Erythroblast (primary cell): Measurements from ENCODE around the gene KIAA1958.
A peak's percentile ranks its signal among the peaks of the same experiment; 100 is the strongest.
"Not testable (repeated sequence)": the region's sequence is repeated elsewhere in the genome, so short reads cannot be mapped to it uniquely, and the experiment has no call there.

ENCODE experiments used
- DNase-seq, 2 experiments: peaks; one replicate each; lab custom pipeline; 2025; lab: John Stamatoyannopoulos, UW
- GATA1 ChIP-seq: IDR thresholded peaks from 2 replicates; pipeline ENCODE4 v1.6.1; 2011; ENCODE audit warnings: low read depth, mild to moderate bottlenecking, control low read depth, low read length, moderate library complexity
- POLR2A ChIP-seq: IDR thresholded peaks from 2 replicates; pipeline ENCODE4 v1.6.1; 2011; ENCODE audit warnings: mild to moderate bottlenecking, low read length

Gene KIAA1958

DNA sequence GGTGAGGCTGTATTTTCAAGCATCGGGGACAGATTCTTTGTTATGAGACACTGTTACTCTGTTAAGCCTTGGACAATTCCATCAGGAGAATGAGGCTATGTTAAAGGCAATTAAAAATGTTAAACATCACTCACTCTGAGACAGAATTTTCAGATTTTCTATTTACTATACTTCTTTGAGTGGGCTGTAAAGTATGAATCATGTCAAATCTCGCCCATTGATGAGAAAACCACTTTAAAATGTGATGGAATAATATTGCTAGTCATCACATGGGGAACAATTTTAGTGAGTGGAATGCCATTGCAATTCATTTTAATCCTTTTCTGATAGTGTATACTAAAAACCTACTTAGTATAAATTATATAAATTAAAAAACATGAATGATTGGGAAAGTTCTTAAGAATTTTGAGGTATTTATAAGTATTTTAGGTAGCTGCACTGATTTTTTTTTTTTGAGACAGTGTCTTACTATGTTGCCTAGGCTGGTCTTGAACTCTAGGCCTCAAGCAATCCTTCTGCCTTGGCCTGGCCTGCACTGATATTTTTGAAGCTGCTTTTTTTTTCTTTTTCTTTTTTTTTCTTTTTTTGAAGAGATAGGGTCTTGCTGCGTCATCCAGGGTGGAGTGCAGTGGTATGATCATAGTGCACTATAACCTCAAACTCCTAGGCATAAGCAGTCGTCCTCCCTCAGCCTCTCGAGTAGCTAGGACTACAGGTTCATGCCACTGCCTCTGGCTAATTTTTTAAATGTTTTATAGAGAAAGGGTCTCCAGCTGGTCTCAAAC, 73.2 kb downstream of the KIAA1958 start:
- peak; percentile 83 to 86 for DNase-seq
- TF ChIP-seq POLR2A: no peak
- no peak for TF ChIP-seq GATA1

DNA sequence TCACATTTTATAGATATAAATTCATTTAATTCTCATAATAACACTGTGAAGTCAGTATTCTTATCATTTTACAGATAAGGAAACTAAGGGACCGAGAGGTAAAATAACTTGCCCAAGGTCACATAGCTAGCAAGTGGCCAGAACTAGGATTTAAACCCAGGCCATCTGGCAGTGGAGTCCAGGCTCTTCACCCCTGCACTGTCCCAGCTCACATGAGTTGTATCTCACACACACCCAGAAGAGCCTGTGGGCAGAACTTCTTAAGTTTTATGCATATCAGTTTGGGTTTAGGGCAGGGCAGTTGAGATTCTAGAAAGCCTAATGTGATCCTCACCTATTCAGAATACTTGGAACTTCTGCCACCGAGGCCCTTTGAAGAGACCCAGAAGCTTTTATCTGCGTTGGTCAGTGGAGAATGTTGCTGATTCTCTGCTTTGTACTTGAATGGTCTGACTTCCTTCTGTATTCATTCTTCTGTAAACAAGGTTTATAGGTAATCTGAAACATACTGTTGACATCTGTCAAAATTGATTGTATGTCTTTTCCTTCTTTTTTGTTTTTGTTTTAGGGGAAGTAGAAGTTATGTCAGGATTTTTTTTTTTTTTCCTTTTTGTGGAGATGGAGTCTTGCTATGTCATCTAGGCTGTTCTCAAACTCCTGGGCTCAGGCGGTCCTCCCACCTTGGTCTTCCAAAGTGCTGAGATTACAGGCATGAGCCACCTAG, 75.8 kb downstream of the KIAA1958 start:
- DNase-seq: peak; percentile 14
- TF ChIP-seq GATA1 (no peak), POLR2A (no peak)

DNA sequence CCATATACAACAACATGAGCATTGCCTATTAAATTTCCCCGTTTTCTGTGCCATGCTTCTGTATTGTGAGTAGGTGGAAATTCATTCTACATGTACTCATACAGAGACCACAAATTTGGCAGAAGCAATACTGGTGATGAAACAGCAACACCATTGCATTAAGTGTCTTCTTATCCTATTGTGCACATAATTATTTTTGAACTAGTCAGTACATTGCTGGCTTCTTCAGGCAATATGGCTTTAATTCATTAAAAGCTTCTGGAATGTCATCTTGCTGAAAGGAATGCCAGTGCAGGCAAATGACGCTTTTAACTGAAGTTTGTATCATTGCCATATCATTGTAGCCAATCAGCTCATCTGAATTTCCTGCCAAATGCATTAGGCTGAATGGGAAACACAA, 82.6 kb downstream of the KIAA1958 start:
- TF ChIP-seq POLR2A: no peak
- TF ChIP-seq GATA1: no peak
- DNase-seq: no peak

DNA sequence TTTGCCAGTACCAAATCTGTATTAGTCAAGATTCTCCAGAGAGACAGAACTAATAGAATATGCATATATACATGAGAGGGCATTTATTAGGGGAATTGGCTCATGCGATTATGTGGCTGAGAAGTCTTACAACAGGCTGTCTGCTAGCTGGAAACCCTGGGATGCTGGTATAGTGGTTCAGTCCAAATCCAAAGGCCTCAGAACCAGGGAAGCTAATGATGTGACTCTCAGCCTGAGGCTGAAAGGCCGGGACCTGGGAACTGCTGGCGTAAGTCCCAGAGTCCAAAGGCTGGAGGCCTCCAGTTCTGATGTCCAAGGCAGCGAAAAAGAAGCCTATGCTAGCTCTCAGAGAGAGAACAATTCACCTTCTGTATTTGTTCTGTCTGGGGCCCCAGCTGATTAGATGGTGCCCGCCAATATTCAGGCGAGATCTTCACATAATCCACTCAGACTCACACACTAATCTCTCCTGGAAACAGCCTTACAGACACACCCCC, 84.1 kb downstream of the KIAA1958 start:
- TF ChIP-seq POLR2A (no peak), GATA1 (no peak)
- no peak for DNase-seq

DNA sequence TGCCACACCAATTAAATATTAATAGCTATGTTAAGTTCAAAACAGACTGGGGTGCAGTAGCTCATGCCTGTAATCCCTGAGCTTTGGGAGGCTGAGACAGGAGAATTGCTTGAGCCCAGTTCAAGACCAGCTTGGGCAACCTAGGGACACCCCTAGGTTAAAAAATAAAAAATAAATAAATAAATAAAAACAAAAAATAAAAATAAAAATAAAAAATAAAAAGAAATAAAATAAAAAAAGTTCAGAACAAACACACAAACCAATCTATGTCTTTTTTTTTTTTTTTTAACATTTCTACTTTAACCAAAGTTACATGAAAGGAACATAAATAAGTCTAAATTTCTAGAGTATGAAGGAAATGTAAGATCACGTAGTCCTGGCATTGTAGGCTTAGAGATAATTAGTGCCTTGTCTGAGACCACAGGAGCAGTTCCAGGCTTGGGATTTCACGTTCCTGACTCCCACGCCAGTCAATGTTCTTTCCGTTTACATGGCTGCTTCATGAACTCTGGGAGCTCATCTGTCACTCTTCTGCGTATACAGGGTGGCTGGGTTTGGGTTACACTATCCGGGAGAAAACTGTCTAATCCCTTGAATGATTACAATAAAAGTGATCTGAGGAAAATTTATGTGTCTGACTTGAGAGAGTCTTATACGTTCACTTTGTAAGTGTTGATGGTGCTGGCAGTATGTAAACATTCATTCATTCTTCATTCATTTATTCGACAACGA, 85.2 kb downstream of the KIAA1958 start:
- TF ChIP-seq GATA1 (no peak), POLR2A (no peak)
- no peak for DNase-seq

DNA sequence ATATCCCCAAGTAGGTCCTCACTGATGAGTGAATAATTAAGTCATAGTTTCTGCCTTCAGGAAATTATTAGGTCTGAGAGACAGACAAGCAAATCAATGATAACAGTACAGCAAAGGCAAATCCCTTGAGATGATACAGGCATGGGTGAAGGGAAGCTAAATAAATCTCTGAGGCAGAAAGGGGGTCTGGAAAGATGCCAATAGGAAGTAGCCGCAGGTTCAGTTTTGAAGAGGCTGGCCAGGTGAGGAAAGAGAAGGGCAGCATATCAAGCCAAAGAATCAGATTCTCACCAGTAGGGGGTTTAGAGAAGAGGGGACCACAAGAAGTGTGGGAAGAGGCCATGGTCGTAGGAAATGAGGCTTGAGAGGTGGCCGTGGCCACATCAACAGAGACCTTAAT, 85.8 kb downstream of the KIAA1958 start:
- no peak for TF ChIP-seq POLR2A
- TF ChIP-seq GATA1: no peak

DNA sequence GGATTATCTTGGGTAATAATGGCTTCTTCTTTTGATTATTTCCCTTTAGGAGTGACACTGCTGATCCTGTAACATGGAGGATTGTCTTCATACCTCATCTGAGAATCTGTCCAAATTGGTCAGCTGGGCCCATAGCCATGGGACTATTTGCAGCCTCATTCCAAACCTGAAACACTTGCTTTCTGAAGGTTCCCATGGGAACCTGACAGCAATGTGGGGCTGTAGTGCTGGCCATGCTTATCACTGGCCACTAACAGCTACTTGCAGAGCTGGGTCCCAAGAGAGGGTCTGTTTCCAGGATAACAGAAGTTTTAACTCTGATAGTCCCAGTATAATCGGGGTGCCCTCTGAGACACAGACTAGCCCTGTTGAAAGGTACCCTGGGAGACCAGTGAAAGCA, 87.4 kb downstream of the KIAA1958 start:
- DNase-seq: no peak
- TF ChIP-seq GATA1: no peak
- no peak for TF ChIP-seq POLR2A

More for the DNA sequence above, 85.8 kb downstream of the KIAA1958 start:
- DNase-seq: no peak

DNA sequence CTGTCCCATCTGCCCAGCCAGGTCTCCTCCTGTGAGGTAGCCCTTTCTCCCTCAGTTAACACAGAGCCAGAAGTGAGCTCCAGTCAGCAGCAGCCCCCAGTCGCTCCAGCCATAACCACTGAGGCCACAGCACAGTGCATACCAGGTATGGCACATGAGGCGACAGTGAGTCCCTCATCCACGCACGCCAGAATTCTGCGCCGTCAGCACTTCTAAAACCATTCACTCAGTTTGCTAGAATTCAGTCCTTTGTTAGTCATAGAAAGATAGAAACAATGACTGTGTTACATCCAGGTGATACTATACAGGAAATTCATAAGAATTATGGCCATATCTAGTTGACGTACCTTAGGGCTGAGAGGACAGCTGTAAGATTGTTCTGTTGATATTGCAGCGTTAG, 88.5 kb downstream of the KIAA1958 start:
- DNase-seq: no peak
- no peak for TF ChIP-seq GATA1
- TF ChIP-seq POLR2A: no peak

DNA sequence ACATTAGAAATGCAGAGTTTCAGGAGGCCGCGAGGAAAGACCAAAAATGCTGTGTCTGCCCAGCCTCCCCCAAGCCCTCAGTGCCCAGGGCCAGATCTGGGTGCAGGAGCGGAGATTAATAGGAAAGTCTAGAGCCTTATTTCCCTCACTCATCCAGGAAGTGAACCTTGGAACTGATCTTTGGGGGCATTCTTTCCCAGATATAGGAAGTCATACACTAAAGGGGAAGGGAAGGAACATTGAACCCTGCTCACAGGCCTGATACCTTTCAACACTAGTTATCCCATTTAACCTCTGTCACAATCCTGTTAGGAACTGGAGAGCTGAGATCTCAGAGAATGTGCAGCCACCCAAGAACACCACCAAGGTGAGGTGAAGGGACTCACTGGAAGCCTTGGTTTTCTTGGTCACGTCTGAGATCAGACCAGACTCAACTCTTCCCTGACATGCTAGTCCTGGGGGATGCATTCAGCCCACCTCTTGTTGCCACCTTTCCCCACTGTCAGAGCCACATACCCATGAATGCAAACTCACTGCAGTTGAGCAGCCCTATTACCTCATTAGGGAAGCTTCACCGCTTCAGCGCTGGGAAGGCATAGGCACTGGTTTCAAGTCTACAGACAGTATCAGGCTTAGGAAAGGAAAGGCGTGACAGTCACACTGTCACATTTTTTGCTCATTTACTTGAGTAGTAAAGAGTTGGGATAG, 95.0 kb downstream of the KIAA1958 start:
- no peak for TF ChIP-seq POLR2A
- no peak for TF ChIP-seq GATA1
- DNase-seq: no peak

DNA sequence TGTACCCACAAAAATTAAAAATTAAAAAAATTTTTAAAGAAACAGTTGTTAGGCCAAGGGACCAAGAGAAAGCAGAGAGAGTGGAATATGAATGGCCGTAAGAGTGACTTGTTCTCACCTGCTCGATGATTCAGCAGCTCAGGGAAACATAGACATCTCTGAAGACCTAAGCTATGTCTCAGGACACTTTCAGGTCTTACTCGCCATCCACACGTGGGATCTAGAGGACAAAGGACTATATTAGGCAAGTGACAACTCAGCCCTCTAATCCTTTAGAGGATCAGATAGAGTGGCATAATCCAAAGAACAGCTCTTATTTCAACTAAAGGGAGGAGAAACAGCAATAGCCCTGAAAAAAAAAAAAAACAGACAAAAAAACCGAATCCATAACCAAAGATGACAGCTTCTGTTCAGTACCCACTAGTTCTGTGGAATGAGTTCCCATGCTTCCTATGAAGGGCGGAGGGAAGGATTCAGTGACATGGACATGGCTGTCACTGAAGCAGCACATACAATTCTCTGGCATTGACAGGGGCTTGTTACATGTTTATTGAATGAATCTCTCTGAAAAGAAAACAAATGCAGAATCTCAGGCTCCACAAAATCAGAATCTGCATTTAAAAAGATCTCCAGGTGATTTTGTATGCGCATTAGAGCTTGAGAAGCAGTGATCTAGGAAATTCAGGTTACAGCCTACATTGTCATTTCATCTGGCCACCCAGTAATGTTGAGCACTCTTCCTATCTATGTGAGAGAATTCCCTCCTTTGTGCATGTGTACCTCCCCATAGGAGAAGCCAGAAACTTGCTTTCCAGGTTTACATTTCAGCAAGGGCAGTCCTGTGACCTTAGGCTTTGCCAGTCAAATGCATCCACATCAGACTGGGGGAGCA, 96.0 kb downstream of the KIAA1958 start:
- DNase-seq: no peak
- TF ChIP-seq GATA1 (no peak), POLR2A (no peak)

DNA sequence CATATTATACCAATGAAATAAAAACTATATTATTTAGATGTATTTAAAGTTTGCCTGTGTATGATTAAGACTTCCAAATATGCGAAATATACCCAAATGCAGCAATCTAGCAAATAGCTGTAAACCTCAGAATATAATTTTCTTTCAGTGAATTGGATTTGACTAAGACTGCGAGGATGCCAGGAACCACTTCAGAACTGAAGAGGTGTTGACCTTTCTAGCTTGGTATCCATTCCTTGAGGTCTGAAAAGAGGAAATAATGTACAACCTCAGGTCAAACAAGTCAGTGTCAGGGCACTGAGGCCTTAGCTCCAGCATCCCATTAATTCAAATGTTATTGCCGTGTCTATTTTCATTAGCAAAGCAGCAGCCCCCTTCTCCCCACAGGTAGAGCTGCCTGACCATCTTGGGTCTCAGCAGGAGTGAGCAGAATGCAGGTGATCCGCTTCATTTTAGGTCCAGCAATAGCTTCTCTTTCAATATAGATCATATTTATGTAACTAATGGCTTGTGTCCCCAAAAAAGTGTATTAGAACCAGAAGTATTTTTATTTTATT, 100.0 kb downstream of the KIAA1958 start:
- no peak for DNase-seq
- TF ChIP-seq POLR2A (no peak), GATA1 (no peak)

DNA sequence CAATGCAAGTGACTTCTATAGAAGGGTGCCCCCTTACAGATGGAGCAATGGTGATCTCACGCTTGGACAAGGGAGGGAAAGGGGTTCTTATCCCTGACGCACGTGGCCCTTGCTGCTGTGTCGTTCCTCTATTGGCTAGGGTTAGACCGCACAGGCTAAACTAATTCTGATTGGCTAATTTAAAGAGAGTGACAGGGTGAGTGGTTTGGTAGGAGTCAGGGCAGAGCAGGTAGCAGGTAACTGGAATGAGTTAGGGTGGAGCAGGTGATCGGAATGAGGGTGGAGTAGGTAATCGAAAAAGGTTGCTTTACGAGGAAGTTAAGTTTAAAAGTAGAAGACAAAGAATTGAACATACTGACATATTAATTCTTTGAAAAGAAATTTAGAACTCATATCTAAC, 105.2 kb downstream of the KIAA1958 start:
- not testable (repeated sequence) for DNase-seq

DNA sequence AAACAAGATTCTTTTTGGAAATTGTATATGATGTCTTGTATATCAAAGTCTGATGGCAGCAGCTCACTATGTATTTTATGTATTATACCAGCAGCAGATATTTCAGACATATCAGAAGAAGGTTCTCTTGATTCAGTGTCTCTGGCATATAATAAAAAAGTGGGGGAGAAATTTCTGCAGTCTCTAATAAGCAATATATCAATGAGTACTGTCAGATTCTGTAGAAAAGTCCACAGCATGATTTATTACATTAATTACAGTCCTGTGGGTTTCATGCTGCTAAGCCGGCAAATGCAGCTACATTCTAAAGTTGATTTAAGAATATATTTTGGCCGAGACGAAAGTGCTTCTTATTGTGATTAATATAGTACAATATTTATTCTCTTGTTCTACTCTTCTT, 113.1 kb downstream of the KIAA1958 start:
- TF ChIP-seq GATA1 (no peak), POLR2A (no peak)
- DNase-seq: no peak
